ENCODE results near the gene RELA. TPM values are rescaled to one million over a fixed set of nuclear protein-coding genes. Genes with fewer than 3 reads are reported as not detected.

RELA gene
- total RNA-seq, 1 donor from 2014 or later: 45.0 TPM

DNA sequence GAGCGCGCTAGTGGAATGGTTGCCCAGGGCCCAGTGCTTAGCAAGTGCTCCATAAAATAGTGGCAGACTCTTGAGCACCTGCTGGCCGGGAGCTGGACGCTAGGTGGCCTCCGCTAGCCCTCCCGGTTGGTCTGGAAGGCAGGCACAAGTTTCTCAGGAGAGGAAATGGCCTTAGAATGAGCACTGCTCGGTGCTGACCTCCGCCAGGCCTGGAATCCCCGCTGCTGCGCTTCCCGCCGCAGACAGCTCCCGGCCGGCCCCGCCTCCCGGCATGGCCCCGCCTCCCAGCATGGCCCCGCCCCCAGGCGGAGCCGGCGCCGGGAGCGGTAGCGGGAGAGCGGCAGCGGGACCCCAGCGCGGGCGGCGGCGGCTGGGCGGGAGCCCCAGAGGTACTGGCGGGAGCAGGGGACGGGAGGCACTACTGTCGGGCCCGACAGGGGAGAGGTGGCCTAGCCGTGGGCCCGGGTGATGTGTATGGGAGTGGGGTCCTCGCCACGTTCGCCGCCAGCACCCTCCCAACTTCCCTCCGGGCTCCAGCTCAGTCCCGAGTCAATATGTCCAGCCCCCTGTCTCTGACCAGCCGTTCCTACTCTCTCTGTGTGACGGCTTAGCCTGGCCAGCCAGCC lies 24.8 kb downstream of the RELA start, which contains the start of gene SIPA1:
TSS of gene SIPA1 (plus strand) at position 308 of the 626 bp plus-strand sequence. CDS start 2,821 bp downstream, outside the sequence.
- intact Hi-C loops (cut with DNase I): no loop called here
- DNase-seq (ENCODE audit: low spot score): peak; percentile 92

DNA sequence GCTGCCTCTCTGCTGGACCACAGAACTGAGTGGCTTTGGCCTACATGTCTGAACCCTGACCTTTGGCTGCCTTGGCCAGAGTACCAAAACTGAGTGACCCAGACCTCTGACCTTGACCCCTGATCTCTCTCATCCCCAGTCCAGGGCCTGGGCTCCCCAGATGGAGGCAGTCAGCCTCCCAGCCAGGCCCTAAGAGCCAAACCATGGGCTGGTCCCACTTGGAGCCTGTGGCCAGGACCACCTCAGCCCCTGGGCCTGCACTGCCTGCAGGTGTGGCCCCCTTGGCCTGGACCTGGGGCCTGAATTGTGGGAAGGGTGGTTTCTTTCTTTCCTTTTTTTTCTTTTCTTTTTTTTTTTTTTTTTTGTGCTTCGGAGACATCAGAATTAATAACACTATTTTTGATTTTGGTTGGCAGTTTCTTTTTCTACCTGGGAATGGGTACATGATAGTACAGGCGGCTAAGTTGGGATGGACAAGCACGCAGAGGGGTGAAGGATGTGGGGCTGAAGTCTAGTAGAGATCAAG lies 25.6 kb downstream of the RELA start:
- intact Hi-C loops (cut with DNase I): no loop called here
- DNase-seq (ENCODE audit: low spot score): no peak

DNA sequence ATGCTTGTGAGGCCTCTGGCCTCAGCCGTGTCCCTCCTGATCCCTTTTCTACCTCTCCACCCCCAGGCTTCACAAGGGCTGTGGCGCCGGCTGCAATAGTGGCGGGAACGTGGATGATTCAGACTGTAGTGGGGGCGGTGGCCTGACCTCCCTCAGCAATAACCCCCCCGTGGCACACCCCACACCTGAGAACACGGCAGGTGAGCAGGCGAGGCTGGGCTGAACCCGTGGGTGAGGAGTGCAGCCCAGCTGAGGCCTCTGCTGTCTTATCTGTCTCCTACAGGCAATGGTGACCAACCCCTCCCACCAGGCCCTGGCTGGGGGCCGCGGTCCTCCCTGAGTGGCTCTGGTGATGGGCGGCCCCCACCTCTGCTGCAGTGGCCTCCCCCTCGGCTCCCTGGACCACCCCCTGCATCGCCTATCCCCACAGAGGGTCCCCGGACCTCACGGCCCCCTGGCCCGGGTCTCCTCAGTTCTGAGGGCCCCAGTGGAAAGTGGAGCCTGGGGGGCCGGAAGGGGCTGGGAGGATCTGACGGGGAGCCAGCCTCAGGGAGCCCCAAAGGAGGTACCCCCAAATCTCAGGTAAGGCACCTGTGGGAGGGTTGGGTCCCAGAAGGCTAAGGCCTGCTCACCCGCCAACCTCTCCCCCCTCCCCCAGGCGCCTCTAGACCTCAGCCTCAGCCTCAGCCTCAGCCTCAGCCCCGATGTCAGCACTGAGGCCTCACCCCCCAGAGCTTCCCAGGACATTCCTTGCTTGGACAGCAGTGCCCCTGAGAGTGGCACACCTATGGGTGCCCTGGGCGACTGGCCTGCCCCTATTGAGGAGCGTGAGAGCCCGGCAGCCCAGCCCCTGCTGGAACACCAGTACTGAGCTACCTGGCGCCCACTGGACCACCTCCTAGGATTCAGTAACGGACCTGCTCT lies 26.3 kb downstream of the RELA start:
- no peak for DNase-seq (ENCODE audit: low spot score)
- intact Hi-C loops (cut with DNase I): no loop called here

DNA sequence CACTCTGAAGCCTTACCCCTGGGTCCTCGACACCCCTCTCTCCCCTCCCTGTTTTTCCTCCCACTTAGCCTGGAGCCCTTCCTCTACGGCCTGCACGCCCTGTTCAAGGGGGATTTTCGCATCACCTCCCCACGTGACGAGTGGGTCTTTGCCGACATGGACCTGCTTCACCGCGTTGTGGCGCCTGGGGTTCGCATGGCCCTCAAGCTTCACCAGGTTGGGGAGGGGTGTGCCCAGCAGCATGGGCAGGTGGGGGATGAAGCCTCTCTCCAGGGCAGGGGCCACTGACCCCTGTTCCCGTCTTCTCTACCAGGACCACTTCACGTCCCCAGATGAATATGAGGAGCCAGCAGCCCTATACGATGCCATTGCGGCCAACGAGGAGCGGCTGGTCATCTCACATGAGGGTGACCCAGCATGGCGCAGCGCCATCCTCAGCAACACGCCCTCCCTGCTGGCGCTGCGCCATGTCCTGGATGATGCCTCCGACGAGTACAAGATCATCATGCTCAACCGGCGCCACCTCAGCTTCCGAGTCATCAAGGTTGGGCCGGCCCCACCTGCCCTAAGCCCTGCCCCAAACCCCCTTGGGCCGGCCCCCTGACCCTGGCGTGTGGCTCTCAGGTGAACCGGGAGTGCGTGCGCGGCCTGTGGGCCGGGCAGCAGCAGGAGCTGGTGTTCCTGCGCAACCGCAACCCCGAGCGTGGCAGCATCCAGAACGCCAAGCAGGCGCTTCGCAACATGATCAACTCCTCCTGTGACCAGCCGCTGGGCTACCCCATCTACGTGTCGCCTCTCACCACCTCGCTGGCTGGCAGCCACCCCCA lies 27.6 kb downstream of the RELA start:
- intact Hi-C loops (cut with DNase I): no loop called here
- DNase-seq (ENCODE audit: low spot score): no peak

DNA sequence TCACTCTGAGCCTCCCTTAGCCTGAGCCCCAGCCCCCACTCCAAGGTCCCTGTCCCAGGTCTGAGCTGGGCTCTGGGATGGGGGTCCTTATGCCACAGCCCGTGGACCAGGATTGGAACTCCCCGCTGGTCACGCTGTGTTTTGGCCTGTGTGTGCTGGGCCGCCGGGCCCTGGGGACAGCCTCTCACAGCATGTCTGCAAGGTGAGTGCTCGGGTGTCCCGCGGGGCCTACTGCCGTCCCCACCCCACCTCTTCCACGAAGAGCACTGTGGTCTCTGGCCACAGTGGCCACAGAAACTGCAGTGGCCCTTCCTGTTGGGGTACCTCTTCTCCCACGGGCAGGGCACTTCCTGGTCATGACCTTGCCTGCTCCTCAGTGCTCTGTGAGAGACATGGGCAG lies 28.3 kb downstream of the RELA start:
- intact Hi-C loops (cut with DNase I): no loop called here
- DNase-seq (ENCODE audit: low spot score): no peak

DNA sequence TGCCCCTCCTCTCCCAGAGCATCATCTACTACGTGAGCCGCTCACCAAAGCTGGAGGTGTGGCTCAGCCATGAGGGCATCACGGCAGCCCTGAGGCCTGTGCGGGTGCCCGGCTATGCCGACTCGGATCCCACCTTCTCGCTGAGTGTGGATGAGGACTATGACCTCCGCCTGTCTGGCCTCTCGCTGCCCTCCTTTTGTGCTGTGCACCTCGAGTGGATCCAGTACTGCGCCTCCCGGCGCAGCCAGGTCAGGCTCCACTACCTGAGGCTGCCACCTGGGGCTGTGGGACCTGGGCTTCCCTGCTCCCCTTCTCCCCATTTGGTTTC lies 28.6 kb downstream of the RELA start:
- no peak for DNase-seq (ENCODE audit: low spot score)
- intact Hi-C loops (cut with DNase I): no loop called here

DNA sequence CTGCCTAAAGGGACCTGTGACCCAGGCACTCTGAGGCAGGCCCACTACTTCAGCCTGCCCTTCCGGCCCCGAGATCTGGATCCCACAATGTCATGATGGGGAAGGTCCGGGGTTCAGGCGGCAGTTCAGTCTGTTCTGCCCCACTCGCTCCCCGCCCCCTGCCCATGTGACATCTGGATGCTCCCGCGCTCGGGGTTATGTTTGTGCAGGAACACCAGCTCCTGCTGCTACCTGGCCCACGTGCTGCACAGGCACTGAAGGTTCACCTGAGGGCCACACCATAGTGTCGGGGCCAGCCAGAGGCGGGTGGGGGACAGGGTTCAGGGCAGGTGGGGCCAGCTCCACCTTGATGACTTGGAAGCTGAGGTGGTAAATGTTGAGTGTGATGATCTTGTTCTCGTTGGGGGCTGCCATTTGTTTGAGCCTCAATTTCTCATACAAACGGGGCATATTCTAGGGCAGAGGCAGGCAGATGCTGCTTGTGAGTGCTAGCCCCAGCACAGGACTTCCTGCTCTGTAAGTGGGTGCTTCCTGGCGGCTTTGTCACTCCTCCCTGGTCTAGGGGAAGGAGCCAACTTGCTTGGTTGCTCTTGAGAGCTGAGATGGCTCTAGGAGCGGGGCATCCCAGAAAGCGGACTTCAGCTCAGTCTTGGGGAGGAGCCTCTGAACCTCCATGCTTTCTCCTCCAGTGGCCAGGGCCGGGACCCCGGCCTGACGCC lies 29.2 kb downstream of the RELA start:
- DNase-seq (ENCODE audit: low spot score): no peak
- intact Hi-C loops (cut with DNase I): no loop called here

DNA sequence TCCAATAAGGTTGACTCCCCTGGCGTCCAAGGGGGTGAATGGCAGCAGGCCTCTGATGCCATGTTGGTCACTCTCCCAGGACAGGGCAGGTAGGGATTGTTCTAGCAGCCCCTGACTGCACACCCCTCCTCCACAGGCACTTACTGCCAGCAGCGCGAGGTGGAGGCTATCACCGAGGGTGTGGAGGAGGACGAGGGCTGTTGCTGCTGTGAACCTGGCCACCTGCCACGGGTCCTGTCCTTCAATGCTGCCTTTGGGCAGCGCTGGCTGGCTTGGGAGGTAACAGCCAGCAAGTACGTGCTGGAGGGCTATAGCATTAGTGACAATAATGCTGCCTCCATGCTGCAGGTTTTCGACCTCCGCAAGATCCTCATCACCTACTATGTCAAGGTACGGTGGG lies 32.5 kb downstream of the RELA start:
- intact Hi-C loops (cut with DNase I): no loop called here

DNA sequence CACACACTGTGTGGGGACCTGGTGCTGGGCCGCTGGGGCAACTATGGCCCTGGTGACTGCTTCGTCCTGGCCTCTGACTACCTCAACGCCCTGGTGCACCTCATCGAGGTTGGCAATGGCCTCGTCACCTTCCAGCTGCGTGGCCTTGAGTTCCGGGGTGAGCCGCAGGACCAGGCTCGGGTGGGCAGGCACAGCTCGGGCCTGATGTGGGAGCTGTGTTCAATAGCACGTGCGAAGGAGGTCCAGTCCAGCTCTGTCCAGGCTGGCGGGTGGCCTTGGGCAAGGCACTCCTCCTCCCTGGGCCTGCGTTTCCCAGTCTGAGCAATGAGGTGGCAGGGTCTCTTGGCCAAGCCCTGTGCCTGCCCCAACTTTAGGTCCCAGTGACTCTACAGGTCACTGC lies 33.1 kb downstream of the RELA start:
- intact Hi-C loops (cut with DNase I): no loop called here
- no peak for DNase-seq (ENCODE audit: low spot score)

More for the DNA sequence above, 32.5 kb downstream of the RELA start:
- no peak for DNase-seq (ENCODE audit: low spot score)

DNA sequence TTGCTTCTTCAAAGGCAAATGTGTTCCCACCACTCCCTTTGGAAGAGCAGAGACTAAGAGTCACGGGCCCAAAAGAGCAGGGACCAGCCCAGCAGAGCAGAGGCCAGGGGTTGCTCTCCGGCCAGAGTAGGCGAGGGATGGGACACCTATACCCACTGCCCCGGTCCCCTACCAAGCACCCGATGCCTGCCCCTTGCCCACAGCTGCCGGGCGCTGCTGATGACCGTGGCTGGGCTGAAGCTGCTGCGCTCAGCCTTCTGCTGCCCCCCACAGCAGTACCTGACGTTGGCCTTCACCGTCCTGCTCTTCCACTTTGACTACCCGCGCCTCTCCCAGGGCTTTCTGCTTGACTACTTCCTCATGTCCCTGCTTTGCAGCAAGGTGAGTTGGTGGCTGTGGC lies 35.5 kb downstream of the RELA start:
- no peak for DNase-seq (ENCODE audit: low spot score)
- intact Hi-C loops (cut with DNase I): no loop called here

DNA sequence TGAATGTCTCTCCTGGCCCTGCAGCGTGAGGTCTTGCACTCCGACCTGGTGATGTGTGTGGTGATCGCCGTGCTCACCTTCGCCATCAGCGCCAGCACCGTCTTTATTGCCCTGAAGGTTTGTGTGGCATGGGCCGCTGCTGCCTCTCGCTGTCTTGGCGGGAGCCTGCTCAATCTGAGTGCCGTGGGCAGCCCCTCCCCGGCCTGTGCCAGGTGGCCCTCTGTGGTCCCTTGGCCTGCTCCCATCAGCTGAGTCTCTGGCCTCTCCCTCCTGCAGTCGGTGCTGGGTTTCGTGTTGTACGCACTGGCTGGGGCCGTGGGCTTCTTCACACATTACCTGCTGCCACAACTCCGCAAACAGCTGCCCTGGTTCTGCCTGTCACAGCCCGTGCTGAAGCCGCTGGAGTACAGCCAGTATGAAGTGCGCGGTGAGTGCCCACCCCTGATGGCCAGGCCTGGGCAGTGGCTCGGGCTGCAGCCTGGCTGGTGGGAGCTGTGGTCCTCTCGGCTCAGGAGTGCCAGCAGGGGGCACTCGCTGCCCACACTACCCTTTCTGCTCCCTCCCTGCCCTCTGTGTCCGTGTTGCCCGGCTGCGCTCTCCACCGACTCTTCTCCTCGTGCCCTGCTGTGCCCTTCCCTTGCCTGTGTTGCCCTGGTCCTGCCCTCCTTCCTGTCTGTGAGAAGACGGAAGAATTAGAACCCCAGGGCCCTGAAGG lies 36.9 kb downstream of the RELA start:
- no peak for DNase-seq (ENCODE audit: low spot score)
- intact Hi-C loops (cut with DNase I): no loop called here

DNA sequence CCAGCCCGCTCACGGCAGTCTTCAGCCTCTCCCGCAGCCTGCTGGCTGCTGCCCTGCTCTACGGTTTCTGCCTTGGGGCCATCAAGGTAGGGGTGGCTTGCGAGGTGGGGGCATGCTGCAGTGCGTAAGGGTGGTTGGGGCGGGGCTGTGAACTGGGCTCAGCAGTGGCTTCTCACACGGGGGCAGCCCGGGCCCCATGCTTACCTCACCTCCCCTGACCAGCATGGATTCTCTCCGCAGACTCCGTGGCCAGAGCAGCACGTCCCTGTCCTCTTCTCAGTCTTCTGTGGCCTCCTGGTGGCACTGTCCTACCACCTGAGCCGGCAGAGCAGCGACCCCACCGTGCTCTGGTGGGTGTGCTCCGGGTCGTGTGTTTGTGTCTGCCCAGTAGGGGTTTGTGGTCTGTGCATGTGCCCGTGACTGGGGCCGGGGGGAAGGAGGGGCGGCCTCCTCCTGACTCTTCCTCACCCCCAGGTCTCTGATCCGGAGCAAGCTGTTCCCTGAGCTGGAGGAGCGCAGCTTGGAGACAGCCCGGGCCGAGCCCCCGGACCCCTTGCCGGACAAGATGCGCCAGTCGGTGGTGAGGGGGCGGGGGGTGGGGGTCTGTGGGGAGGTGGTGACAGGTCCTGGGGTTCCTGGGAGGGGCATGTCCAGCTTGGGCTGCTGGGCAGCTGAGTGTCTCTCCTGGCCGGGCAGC lies 37.6 kb downstream of the RELA start:
- intact Hi-C loops (cut with DNase I): loop anchor here (5.0 kb wide), 1 partner anchor 192 kb away; no protein-coding TSS in a partner anchor
- DNase-seq (ENCODE audit: low spot score): no peak

DNA sequence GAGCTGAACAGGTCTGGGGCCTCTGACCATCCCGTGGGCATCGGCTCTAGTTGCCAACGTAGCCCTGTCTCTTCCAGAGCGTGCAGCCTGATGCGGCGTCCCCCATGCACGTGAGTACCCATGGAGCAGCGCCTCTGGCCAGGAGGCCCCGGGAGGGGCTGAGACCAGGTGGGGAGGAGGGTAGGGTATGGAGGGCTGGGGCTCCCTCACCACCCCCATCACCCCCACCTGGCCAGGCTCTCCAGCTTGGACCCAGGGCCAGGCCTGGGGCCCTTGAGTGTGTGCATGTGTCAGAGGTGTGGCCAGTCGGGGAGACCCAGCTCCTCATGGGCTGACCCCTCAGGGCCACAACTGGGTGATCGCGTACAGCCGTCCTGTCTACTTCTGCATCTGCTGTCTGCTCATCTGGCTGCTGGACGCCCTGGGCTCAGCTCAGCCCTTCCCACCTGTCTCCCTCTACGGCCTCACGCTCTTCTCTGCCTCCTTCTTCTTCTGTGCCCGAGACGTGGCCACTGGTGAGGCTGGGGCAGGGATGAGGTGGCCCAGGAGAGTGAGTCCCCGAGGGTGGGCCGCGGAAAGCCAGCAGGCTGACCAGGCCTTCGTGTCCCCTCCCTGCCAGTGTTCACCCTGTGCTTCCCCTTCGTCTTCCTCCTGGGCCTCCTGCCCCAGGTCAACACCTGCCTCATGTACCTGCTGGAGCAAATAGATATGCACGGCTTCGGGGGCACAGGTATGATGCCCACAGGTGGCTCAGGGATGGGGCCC lies 38.7 kb downstream of the RELA start:
- intact Hi-C loops (cut with DNase I): loop anchor here (5.0 kb wide), 1 partner anchor 193 kb away; no protein-coding TSS in a partner anchor
- no peak for DNase-seq (ENCODE audit: low spot score)

DNA sequence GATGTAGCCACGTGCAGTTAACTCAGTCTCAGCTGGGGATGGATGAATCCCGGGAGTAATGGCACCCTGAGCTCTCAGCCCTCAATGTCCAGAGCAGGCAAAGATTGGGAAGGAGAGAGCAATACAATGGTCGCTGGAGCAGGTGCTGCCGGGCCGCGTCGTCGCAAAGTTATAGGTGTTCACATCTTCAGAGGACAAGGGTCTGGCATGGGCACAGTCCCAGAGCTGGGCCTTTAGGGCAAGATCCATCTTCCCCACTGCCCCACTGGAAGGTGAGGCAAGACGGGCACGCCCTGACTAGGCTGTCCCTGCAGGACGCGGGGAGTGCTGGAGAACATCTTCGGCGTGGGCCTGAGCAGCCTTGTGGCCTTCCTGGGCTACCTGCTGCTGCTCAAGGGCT lies 39.5 kb downstream of the RELA start:
- intact Hi-C loops (cut with DNase I): loop anchor here (5.0 kb wide), 1 partner anchor 194 kb away; no protein-coding TSS in a partner anchor
- no peak for DNase-seq (ENCODE audit: low spot score)

DNA sequence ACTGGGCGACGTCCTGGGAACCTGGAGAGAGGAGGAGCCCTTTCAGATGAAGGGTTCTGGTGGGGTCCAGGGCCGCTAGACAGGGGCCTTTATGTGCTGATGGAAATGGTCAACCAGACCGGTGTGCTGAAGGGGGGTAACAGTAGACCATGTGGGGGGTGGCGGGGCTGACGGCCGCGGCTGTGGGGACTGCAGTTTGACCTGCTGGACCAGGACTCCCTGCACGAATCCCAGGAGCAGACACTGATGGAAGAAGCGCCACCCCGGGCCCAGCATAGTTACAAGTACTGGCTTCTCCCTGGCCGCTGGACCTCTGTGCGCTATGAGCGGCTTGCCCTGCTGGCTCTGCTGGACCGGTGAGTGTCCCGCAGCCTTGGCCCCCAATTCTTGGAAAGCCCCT lies 40.7 kb downstream of the RELA start:
- intact Hi-C loops (cut with DNase I): loop anchor here (5.0 kb wide), 1 partner anchor 195 kb away; no protein-coding TSS in a partner anchor
- DNase-seq (ENCODE audit: low spot score): no peak

DNA sequence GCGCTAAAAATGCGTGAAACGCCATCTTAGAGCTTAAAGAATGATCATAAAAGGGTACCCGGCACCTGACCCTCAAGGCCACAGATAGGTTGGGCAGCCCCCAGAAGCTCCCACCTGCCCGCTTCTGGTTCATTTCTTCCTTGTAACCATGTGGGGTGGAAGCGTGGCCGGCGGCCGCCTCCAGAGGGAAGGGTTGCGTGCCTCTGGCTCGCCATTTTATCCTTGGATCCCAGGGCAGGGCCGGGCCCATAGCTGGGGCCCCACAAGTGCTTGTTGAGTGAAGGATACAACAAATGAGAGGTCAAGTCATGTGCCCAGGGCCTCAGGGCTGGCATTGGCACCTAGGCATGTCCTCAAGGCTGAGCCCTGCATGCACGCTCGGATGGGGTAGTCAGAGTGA lies 41.3 kb downstream of the RELA start:
- intact Hi-C loops (cut with DNase I): loop anchor here (5.0 kb wide), 1 partner anchor 196 kb away; no protein-coding TSS in a partner anchor
- no peak for DNase-seq (ENCODE audit: low spot score)

DNA sequence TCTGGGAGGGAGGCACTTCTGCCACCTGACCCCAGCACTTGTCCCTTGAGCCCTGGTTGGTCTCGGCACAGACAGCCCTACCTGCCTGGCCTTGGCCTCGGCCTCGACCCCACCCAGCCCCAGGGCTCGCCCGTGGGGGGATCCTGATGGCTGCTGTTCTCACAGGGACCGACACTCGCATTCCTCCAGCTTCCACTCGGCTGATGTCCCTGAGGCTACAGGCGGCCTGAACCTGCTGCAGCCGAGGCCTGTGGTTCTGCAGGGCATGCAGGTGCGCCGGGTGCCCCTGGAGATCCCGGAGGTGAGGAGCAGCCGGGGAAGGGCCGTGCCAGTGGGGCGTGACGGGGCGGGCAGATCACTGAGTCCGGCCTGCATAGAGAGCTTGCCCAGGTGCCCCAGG lies 42.0 kb downstream of the RELA start:
- intact Hi-C loops (cut with DNase I): loop anchor here (5.0 kb wide), 1 partner anchor 197 kb away; no protein-coding TSS in a partner anchor
- DNase-seq (ENCODE audit: low spot score): no peak
